ENCODE results near the gene NEK1. TPM values are rescaled to one million over a fixed set of nuclear protein-coding genes. Genes with fewer than 3 reads are reported as not detected.

NEK1 gene
- total and polyA plus RNA-seq, 2 of the 13 experiments (the other 11 are each of a cell fraction or from before 2014, with no cell fraction given): 2.9 to 5.4 TPM

- TF ChIP-seq SNAPC4 (CRISPR knock-in tag; IDR thresholded peaks at IDR 0.05): peak; percentile 84
- TF ChIP-seq TSC22D2 (CRISPR knock-in tag; IDR thresholded peaks at IDR 0.05; ENCODE audit: borderline replicate concordance): peak; percentile 39; the same call in 1 of the 2 replicates
- TF ChIP-seq KLF9 (CRISPR knock-in tag; IDR thresholded peaks at IDR 0.05; ENCODE audit: low read depth): no peak
- peak; percentile 86; the same call in 1 of the 2 replicates for TF ChIP-seq ZNF275 (CRISPR knock-in tag; IDR thresholded peaks at IDR 0.05; ENCODE audit: borderline replicate concordance)
- peak; percentile 78 for TF ChIP-seq ZNF143 (CRISPR knock-in tag; IDR thresholded peaks at IDR 0.05)
- no peak for TF ChIP-seq RERE (CRISPR knock-in tag; IDR thresholded peaks at IDR 0.05; ENCODE audit: low read depth)
- peak; percentile 89 for TF ChIP-seq GMEB2 (CRISPR knock-in tag; IDR thresholded peaks at IDR 0.05; ENCODE audit: low read depth)
- no peak for TF ChIP-seq PLSCR1 (CRISPR knock-in tag; IDR thresholded peaks at IDR 0.05; ENCODE audit: borderline replicate concordance)
- peak; percentile 87 to 95 for TF ChIP-seq POLR2A (IDR thresholded peaks at IDR 0.05; ENCODE audit: insufficient read depth in 1 of 2, low read depth in 2 of 2, low read length in 2 of 2)
- TF ChIP-seq JUNB (CRISPR knock-in tag; IDR thresholded peaks at IDR 0.05; ENCODE audit: borderline replicate concordance): no peak
- TF ChIP-seq NR2F6 (IDR thresholded peaks at IDR 0.05): no peak
- TF ChIP-seq NR2F6 (CRISPR knock-in tag; IDR thresholded peaks at IDR 0.05): no peak
- no peak for TF ChIP-seq ARNTL (CRISPR knock-in tag; IDR thresholded peaks at IDR 0.05)
- TF ChIP-seq ZNF776 (CRISPR knock-in tag; IDR thresholded peaks at IDR 0.05): no peak
- no peak for TF ChIP-seq PRMT3 (CRISPR knock-in tag; IDR thresholded peaks at IDR 0.05; ENCODE audit: borderline replicate concordance, low read depth)
Measured at GRCh38 chr4:169611991-169612870, at the start of gene NEK1 (continued).

All from HepG2 (cell line).